Neural progenitor cell (in vitro differentiated cells): Measurements from ENCODE around the gene HDAC5. TPM values are rescaled to one million over a fixed set of nuclear protein-coding genes. Genes with fewer than 3 reads are reported as not detected.

ENCODE experiments used
- DNase-seq: peaks from one replicate; pipeline ENCODE4 v3.0.0-alpha.2; 2016; ENCODE audit warnings: low spot score
- H2AFZ ChIP-seq: fragments of 200-600 bp; sonication (generic); replicated peaks from 2 replicates; pipeline ENCODE4 v1.6.1; 2016; ENCODE audit warnings: antibody characterized with exemption
- H3F3A ChIP-seq: fragments of 200-600 bp; sonication (generic); 2 replicates; pipeline ENCODE4 v1.6.1; 2016; ENCODE audit warnings: antibody characterized with exemption, low read depth
- H3K27ac ChIP-seq: fragments of 200-600 bp; sonication (generic); 2 replicates; pipeline ENCODE4 v1.5.1; 2016; ENCODE audit warnings: mild to moderate bottlenecking
- H3K27me3 ChIP-seq: fragments of 200-600 bp; sonication (generic); 2 replicates; pipeline ENCODE4 v1.6.1; 2016; ENCODE audit warnings: mild to moderate bottlenecking, moderate library complexity
- H3K36me3 ChIP-seq: fragments of 200-600 bp; sonication (generic); 2 replicates; pipeline ENCODE4 v1.5.1; 2016
- H3K4me1 ChIP-seq: fragments of 200-600 bp; sonication (generic); 2 replicates; pipeline ENCODE4 v1.6.1; 2016; ENCODE audit warnings: mixed run types
- H3K4me2 ChIP-seq: fragments of 200-600 bp; sonication (generic); 2 replicates; pipeline ENCODE4 v1.6.1; 2016
- H3K4me3 ChIP-seq: fragments of 200-600 bp; sonication (generic); 2 replicates; pipeline ENCODE4 v1.5.1; 2016
- H3K79me2 ChIP-seq: fragments of 200-600 bp; sonication (generic); 2 replicates; pipeline ENCODE4 v1.6.1; 2016; ENCODE audit warnings: low read depth
- H3K9ac ChIP-seq: fragments of 200-600 bp; sonication (generic); 2 replicates; pipeline ENCODE4 v1.6.1; 2016
- H3K9me3 ChIP-seq: fragments of 200-600 bp; sonication (generic); 2 replicates; pipeline ENCODE4 v1.5.1; 2016; ENCODE audit warnings: low read depth
- H4K20me1 ChIP-seq: fragments of 200-600 bp; sonication (generic); 2 replicates; pipeline ENCODE4 v1.6.1; 2016; ENCODE audit warnings: low read depth
- H3K27ac Mint-ChIP-seq: 3 replicates; pipeline ENCODE4 v1.8.0; 2021; ENCODE audit warnings: mixed read lengths
- H3K27me3 Mint-ChIP-seq: 2 replicates; pipeline ENCODE4 v1.8.0; 2022; ENCODE audit warnings: low read depth, mild to moderate bottlenecking, inconsistent platforms, moderate library complexity, mixed read lengths; ENCODE audit not compliant: insufficient read depth
- H3K36me3 Mint-ChIP-seq: 3 replicates; pipeline ENCODE4 v1.8.0; 2021; ENCODE audit warnings: mixed read lengths
- H3K4me1 Mint-ChIP-seq: 3 replicates; pipeline ENCODE4 v1.8.0; 2021; ENCODE audit warnings: mixed read lengths
- H3K4me3 Mint-ChIP-seq: 3 replicates; pipeline ENCODE4 v1.8.0; 2021; ENCODE audit warnings: mild to moderate bottlenecking, moderate library complexity, mixed read lengths
- H3K9me3 Mint-ChIP-seq: 3 replicates; pipeline ENCODE4 v1.8.0; 2020; ENCODE audit warnings: mixed read lengths
- CTCF ChIP-seq: fragments of 200-600 bp; sonication (generic); IDR thresholded peaks from 2 replicates; pipeline ENCODE4 v1.5.1; 2017; ENCODE audit warnings: antibody characterized with exemption, mild to moderate bottlenecking
- EZH2 ChIP-seq: fragments of 200-600 bp; sonication (generic); IDR thresholded peaks from 2 replicates; pipeline ENCODE4 v1.6.1; 2017; ENCODE audit warnings: antibody characterized with exemption, mild to moderate bottlenecking, moderate library complexity
- EZH2phosphoT487 ChIP-seq: fragments of 200-600 bp; sonication (generic); IDR thresholded peaks from 2 replicates; pipeline ENCODE4 v1.6.1; 2017; ENCODE audit warnings: antibody characterized with exemption
- total RNA-seq: library from RNA; depleted of rRNA; stranded (reverse); fragments of >200 nt; gene quantifications from 2 replicates; pipeline ENCODE4 v1.2.3, GENCODE V29; 2015; ENCODE audit warnings: low replicate concordance

The HDAC5 gene
- total RNA-seq: 23.6 and 71.0 TPM in 2 replicates

DNA sequence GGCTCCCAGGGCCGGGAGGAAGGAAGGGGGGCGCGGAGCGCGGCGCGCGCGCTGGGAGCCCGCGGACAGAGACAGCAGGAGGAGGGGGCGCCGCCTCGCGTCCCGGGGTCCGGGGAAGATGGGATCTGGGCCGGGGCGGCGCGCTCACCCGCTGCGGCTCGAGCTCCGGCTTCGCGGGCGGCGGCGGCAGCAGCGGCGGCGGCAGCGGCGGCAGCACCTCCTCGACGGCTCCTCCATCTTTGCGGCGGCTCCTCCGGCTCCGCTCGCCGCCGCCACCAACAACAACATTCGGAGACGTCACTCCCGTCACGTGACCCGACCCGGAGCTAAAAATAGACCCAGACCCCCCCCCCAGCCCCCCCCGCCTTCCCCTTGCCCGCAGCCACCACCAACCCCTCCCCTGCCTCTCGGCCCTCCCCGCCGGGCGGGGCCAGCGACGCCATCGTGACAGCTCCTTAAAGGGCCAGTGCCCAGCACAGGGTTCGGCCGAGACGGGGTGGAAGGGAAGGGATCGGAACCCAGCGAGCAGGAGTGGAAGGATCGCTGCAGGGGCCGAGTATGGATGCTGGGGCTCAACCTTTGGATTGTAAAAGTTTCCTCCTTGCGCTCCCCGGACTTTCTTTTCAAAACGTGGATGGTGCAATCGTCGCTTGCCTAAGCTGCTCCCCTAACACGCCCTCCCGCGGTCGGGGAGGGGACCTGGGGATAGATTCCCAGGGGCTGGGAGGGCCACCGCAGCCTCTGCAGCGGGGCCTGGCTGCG, at the start of gene HDAC5:
TSS of gene HDAC5 (minus strand) at position 286 of the 762 bp plus-strand sequence. CDS start 6,126 bp downstream, outside the sequence.
- Histone ChIP-seq H3K27ac (no peak within 1 kb of the TSS), H3K4me1 (peaks cover 36% of the 10 kb centered on the region), H3K9me3 (no peaks in the 10 kb centered on the region), H3K27me3 (peaks cover 4% of the 10 kb centered on the region), H3F3A (peaks cover 38% of the 10 kb centered on the region), H2AFZ (peak within 1 kb of the TSS; percentile 95), H3K4me3 (peak within 1 kb of the TSS; percentile 98), H3K79me2 (peaks cover 29% of the 10 kb centered on the region), H4K20me1 (peaks cover 44% of the 10 kb centered on the region), H3K36me3 (no peaks in the 10 kb centered on the region), H3K9ac (peak within 1 kb of the TSS; percentile 85), H3K4me2 (peak within 1 kb of the TSS; percentile 99)
- Mint-ChIP-seq H3K4me3 (peak within 1 kb of the TSS; percentile 97), H3K36me3 (no peaks in the 10 kb centered on the region), H3K27me3 (peaks cover 4% of the 10 kb centered on the region), H3K4me1 (peaks cover 40% of the 10 kb centered on the region), H3K27ac (peak within 1 kb of the TSS; percentile 93), H3K9me3 (no peaks in the 10 kb centered on the region)
- peak; percentile 97 for DNase-seq
- peak; percentile 65 for TF ChIP-seq CTCF
- TF ChIP-seq EZH2phosphoT487: no peak
- TF ChIP-seq EZH2: no peak

GRCh38 chr17:44171931-44172455, 48.6 kb upstream of the HDAC5 start:
- no peaks in the 10 kb centered on the region for H3K79me2 ChIP-seq
- TF ChIP-seq EZH2: no peak
- TF ChIP-seq EZH2phosphoT487: no peak
- TF ChIP-seq CTCF: no peak
- Mint-ChIP-seq H3K4me1 (peaks cover 21% of the 10 kb centered on the region), H3K9me3 (no peaks in the 10 kb centered on the region), H3K36me3 (peaks cover 10% of the 10 kb centered on the region), H3K27ac (peak overlapping the region; percentile 60), H3K27me3 (peaks cover 3% of the 10 kb centered on the region), H3K4me3 (no peak overlapping the region)
- no peaks in the 10 kb centered on the region for H3K36me3 ChIP-seq
- H3K4me1 ChIP-seq: peaks cover 11% of the 10 kb centered on the region
- H3F3A ChIP-seq: peaks cover 3% of the 10 kb centered on the region
- H4K20me1 ChIP-seq: no peaks in the 10 kb centered on the region
- no peak for DNase-seq
- no peak overlapping the region for H3K4me2 ChIP-seq
- no peaks in the 10 kb centered on the region for H3K27me3 ChIP-seq
- H3K4me3 ChIP-seq: no peak overlapping the region
- no peak overlapping the region for H2AFZ ChIP-seq
- no peak overlapping the region for H3K27ac ChIP-seq
- no peak overlapping the region for H3K9ac ChIP-seq
- no peaks in the 10 kb centered on the region for H3K9me3 ChIP-seq

GRCh38 chr17:44170499-44171201, 47.2 kb upstream of the HDAC5 start, which contains the start of gene ASB16:
Gene ASB16, plus strand, starts transcription at chr17:44170704. Its CDS starts 86 bp downstream, at chr17:44170790.
- no peaks in the 10 kb centered on the region for H4K20me1 ChIP-seq
- H2AFZ ChIP-seq: no peak within 1 kb of the TSS
- H3K4me2 ChIP-seq: peak within 1 kb of the TSS; percentile 45
- no peaks in the 10 kb centered on the region for H3K79me2 ChIP-seq
- DNase-seq: peak; percentile 40
- Mint-ChIP-seq H3K27me3 (peaks cover 4% of the 10 kb centered on the region), H3K9me3 (no peaks in the 10 kb centered on the region), H3K36me3 (peaks cover 5% of the 10 kb centered on the region), H3K4me3 (no peak within 1 kb of the TSS), H3K27ac (no peak within 1 kb of the TSS), H3K4me1 (peaks cover 21% of the 10 kb centered on the region)
- no peaks in the 10 kb centered on the region for H3K9me3 ChIP-seq
- no peak within 1 kb of the TSS for H3K4me3 ChIP-seq
- peaks cover 3% of the 10 kb centered on the region for H3F3A ChIP-seq
- H3K27ac ChIP-seq: no peak within 1 kb of the TSS
- H3K9ac ChIP-seq: no peak within 1 kb of the TSS
- H3K27me3 ChIP-seq: no peaks in the 10 kb centered on the region
- peaks cover 11% of the 10 kb centered on the region for H3K4me1 ChIP-seq
- TF ChIP-seq EZH2 (no peak), CTCF (peak; percentile 19), EZH2phosphoT487 (no peak)
- H3K36me3 ChIP-seq: no peaks in the 10 kb centered on the region
